Measurements from ENCODE around the gene CEP44.

DNA sequence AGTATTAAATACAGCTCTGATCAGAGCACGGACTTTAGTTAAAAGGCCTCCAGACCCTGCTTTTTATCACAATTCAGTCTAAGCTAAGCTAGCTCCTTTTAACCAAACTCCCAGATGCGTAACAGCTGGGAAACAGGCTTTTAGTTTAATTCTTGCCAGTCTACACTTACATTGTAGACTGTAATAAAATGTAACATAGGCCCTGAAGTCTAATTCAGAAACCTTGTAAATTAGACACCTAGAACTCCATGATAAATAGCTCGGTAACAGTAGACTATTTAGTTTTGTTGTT lies 20.3 kb upstream of the CEP44 start:
- no peak for TF ChIP-seq YY1 (IDR thresholded peaks at IDR 0.05; ENCODE audit: insufficient read depth, insufficient read length)
- no peak for TF ChIP-seq ZNF274 (IDR thresholded peaks at IDR 0.05; ENCODE audit: low read depth, low read length)
- TF ChIP-seq SUZ12 (IDR thresholded peaks at IDR 0.05; ENCODE audit: extremely low read depth, insufficient read depth, insufficient read length): no peak

Data from NT2/D1 (cell line).